HG02588 (cell line): ENCODE results near the gene C5.
"Not testable (repeated sequence)": the region's sequence is repeated elsewhere in the genome, so short reads cannot be mapped to it uniquely, and the experiment has no call there.

Experiments
- ATAC-seq: cut with Tn5 transposase; IDR thresholded peaks from one replicate; pipeline ENCODE4 v1.9.1; 2021; ENCODE audit warnings: mild to moderate bottlenecking, moderate library complexity; ENCODE audit not compliant: unreplicated experiment

C5 gene

DNA sequence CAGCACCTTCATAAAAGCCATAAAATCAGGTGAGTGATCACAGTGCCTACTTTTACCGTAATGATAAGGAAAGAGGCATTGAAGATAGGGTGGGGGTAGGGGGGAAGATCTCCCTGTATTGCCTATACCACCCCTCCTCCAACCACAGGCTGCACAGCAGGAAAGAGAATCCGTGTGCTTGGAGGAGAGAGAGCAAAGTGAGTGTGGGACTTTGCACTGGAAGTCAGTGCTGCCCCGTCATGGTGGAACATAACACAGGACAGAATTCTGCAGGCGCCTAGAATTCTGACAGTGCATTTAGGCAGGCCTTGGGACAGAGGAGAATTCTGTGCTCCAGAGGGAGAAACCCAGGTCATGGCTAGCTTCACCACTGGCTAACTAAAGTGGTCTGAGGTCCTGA lies 3.5 kb upstream of the C5 start:
- ATAC-seq = no peak

GRCh38 chr9:121048618-121049017 lies 1.5 kb downstream of the C5 start:
- no peak for ATAC-seq

GRCh38 chr9:121048175-121048574 lies 1.9 kb downstream of the C5 start:
- ATAC-seq = no peak

DNA sequence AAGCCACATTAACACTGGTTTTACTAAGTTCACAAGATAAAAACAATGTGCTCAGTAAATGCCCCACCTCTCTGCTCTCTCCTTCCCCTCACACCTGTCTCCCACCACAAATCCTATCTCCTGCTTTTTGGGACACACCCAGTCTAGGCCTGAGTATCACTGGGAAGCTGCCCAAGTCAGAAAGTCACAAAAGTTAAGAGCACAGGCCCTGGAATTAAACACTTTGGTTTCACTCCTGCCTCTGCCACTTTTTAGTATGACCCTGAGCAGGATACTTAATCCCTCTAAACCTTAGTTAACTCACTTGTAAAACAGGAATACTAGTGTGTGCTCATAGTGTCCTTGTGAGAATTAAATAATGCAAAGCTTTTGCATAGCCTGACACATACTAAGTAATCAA lies 11.3 kb downstream of the C5 start:
- ATAC-seq = no peak

DNA sequence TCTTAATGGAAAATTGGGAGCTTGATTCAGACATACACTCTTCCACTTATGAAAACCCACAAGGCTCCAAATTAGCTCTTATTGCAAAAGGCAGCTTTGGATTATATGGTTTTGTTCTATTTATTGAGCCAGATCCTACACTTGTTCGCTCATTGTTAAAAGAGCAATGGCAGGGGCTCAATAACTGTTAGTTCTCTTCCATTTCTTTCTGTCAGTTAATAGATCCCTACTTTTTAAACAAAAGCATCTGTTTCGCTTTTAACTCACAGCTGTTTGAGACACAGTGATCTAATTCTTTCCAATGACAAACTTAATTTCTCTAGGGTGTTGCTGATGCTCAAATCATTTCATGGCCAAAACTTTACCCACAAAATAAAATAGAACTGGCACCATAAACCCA lies 11.7 kb downstream of the C5 start:
- ATAC-seq = no peak

GRCh38 chr9:121035717-121036116 lies 14.4 kb downstream of the C5 start:
- not testable (repeated sequence) for ATAC-seq

DNA sequence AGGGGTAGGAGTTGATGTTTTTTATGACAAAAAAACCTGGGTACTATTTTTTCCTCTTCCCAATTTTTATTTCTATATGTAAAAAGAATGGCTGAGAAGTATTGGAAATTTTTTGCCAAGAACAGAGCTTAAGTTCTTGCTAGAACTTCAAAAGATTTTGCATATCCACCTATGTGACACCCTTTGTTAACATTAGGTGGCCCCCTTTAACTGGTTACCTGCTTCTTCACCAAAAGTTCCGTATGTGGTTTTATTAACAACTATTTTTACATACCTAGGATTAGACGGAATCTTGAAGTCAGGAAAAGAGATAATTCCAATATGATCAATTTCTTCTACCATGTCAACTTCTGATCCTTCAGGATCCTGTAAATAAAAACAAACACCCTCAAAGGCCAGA lies 15.5 kb downstream of the C5 start:
- no peak for ATAC-seq

DNA sequence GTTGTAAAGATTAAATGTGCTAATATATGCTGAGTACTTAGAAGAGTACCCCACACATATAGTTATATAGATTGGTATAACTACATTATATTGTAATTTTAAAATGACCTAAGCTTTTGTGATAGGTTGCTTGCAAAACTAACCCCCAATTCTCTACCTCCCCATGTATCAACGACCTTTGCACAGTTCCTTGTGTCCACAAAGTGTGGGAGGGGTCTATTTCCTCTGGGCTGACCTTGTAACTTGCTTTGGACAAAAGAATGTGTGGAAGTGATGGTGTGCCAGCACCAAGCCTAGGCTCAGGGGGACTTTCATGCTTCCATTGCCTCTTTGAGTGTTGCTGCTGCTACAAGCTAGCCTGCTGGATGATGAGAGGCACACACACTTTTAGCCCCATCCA lies 20.6 kb downstream of the C5 start:
- no peak for ATAC-seq

GRCh38 chr9:121028285-121028684 lies 21.8 kb downstream of the C5 start:
- not testable (repeated sequence) for ATAC-seq

DNA sequence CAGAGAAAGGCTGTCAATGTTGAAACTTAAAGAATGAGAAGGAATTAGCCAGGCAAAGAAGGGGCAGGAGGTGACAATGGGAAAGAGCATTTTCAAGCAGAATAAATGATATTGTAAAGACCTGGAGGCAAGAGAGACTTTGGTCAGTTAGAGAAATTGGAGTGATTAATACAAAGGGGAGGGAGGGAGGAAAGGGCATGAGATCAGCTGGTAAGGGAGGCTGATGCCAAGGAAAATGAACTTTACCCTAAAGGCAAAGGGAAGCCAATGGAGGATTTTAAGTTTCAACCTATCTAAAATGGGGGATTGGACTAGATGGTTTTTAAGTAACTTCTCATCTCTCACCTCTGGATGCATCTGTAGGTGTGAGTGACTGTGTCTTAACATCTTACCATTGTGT lies 23.3 kb downstream of the C5 start:
- ATAC-seq = no peak

- ATAC-seq = no peak
Observed at GRCh38 chr9:121026260-121026691, 23.8 kb downstream of the C5 start.

DNA sequence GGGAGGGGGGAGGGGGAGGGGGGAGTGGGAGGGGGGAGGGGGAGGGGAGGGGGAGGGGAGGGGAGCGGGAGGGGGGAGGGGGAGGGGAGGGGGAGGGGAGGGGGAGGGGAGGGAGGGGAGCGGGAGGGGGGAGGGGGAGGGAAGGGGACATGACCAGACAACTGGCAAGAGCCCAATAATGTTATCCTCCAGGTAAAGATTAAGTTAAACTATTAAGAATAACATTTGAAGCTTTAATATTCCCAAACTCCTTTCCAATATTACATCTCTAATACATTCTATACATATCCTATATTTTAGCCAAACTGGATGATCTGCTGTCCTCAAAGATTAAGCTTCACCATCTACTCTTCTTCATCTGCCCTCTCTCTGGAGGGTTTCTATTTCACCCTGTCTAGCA lies 25.8 kb downstream of the C5 start:
- no peak for ATAC-seq

DNA sequence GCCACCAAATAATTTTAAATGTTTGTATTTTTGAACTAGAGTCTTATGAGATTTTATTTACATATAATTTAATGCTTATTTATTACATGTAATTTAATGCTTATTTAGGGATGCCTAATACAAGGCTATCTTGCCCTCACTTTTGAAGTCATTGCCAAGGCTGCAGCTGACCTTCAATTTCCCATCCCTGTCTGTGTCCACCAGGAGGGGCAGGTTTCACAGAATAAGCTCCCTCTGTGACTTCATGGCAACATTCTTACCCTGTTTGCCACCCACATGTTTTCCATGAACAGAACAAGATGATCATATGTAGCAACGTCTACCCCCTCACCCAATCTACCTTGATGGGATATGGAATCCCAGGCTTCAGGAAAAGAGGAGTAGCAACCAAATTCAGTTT lies 27.0 kb downstream of the C5 start:
- no peak for ATAC-seq

DNA sequence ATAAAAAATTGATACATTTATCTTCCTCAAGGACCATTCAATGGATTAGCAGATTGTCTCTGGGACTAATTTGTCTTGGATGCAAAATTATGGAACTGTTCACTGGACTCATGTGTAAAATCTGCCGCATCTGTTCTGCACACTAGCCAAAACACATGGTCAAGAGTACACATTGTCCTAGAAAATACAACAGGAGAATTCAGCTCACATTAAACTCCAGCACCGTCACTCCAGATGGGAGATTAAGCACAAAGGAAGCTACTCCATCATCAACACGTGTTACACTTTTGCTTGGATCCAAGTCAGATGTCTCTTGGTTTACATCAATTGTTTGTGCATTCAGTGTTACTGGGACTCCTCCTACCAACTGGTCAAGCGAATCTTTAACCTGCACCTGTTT lies 28.8 kb downstream of the C5 start:
- ATAC-seq = no peak

- no peak for ATAC-seq
Observed at GRCh38 chr9:121019273-121019672, 30.8 kb downstream of the C5 start.

GRCh38 chr9:121013911-121014310 lies 36.2 kb downstream of the C5 start:
- ATAC-seq = no peak

GRCh38 chr9:121009650-121010049 lies 40.4 kb downstream of the C5 start:
- ATAC-seq = no peak

GRCh38 chr9:120999317-120999716 lies 50.8 kb downstream of the C5 start:
- ATAC-seq = no peak

- ATAC-seq = no peak
Observed at GRCh38 chr9:120998111-120998510, 52.0 kb downstream of the C5 start.

DNA sequence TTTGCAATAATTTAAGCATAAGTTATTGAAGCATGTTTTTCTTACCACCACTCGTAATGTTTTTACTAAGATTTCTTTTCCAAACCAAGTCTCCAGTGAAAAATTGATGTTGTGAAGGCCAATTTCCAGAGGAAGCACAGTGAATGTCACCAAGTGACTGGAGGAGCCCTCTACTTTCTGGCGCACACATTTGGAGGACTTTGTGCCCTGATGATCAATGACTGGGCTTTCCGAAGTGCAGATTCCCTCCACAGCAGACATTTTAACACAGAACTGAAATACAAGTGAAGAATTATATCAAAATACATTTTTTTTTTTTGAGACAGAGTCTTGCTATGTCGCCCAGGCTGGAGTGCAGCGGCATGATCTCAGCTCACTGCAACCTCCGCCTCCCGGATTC lies 52.6 kb downstream of the C5 start:
- no peak for ATAC-seq

- ATAC-seq = no peak
Observed at GRCh38 chr9:120996409-120996808, 53.7 kb downstream of the C5 start.

GRCh38 chr9:120989065-120989464 lies 61.0 kb downstream of the C5 start:
- ATAC-seq = no peak

GRCh38 chr9:120985819-120986222 lies 64.3 kb downstream of the C5 start:
- no peak for ATAC-seq

DNA sequence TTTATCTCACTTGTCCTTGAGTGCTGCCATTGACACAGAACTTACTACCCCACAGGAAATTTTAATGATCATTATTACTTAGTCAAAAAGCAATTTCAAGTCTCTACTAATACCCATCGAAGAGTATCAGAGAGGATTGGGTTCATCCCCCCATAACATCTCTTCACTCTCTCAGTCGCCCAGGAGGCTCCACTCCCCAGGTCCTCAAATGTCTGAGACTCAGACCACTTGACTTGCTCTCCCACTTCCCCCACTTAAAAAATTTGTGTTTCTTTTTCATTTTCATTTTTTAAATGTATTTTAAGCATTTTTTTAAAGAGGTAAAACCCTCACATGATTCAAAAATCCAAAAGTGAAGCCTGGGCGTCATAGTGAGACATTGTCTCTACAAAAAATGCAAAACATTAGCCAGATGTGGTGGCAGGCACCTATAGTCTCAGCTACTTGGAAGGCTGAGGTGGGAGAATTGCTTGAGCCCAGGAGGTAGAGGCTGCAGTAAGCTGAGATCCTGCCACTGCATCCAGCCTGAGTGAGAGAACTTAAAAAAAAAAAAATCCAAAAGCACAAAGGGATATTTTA lies 66.7 kb downstream of the C5 start:
- ATAC-seq = no peak
